ENCODE data around the gene DSCAM. TPM values are rescaled to one million over a fixed set of nuclear protein-coding genes. Genes with fewer than 3 reads are reported as not detected.

DSCAM gene
- total and polyA plus RNA-seq, 2 experiments from 2014 or later: not detected

DNA sequence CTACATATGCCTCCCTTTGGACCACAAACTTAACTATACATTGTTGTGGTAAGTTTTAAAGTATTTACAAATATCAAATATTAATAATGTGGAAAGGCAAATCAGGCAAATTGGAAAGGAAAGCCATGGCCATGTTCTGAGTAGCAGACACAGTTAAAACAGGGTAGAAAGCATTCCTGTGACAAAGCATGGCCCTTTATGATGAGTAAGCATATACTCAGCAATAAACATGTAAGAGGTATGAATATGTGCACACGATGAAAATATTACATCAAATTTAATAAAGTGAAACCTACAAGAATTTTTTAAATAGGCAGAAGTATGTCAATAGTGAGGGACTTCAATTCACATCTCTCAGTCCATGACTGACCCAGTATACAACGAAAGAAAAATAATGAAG is 389.2 kb downstream of the DSCAM start:
- TF ChIP-seq EZH2 (IDR thresholded peaks at IDR 0.05; ENCODE audit: insufficient read depth, poor library complexity, severe bottlenecking): no peak
- TF ChIP-seq EZH2phosphoT487 (IDR thresholded peaks at IDR 0.05; ENCODE audit: insufficient read depth, low read depth): no peak
- H3K36me3 ChIP-seq (ENCODE audit: low read depth): no peaks in the 10 kb centered on the region
- DNase-seq: no peak
- no peaks in the 10 kb centered on the region for H3K4me1 ChIP-seq (ENCODE audit: insufficient read depth)
- H3K27me3 ChIP-seq (replicated peaks; ENCODE audit: insufficient read depth): no peaks in the 10 kb centered on the region
- H3K9ac ChIP-seq: no peak overlapping the region
- H3K4me3 ChIP-seq: no peak overlapping the region
- H2AFZ ChIP-seq: no peak overlapping the region
- in situ Hi-C loops (cut with MboI): no loop called here
- no peaks in the 10 kb centered on the region for H3K9me2 ChIP-seq (ENCODE audit: insufficient read depth)
- no peaks in the 10 kb centered on the region for H4K20me1 ChIP-seq (ENCODE audit: insufficient read depth)
- H3K9me3 ChIP-seq (ENCODE audit: low read depth): peaks cover 8% of the 10 kb centered on the region
- H3K4me2 ChIP-seq (ENCODE audit: unreplicated experiment): no peak overlapping the region
- H3K27ac ChIP-seq: no peak overlapping the region
- no peaks in the 10 kb centered on the region for H3K79me2 ChIP-seq (ENCODE audit: insufficient read depth)
- no peaks in the 10 kb centered on the region for H3F3A ChIP-seq (ENCODE audit: insufficient read depth)
- WGBS, 2 experiments (ENCODE audit: low coverage in 1 of 2, low lambda C conversion rate in 2 of 2, missing lambda C conversion rate in 2 of 2): 51 to 52% methylated on average over 2 of the region's 2 CpGs

DNA sequence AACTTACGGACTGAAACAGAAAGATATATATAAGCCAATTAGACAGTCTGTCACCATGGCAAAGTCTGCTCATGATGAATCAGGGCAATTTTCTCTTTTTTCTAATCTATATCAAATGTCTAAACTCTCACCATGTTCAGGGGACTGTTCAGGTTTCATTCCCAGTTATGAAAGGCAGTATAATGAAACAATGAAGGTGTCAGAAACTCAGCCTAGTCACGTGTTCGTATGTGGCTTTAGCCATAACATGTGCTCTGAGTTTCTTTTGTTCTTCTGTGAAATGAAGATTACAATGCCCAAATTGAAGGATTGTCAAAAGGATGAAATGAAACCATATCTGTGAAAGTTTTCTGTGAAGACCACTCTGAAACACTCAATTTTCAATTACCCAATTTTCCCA is 392.9 kb downstream of the DSCAM start:
- Histone ChIP-seq H2AFZ (no peak overlapping the region), H4K20me1 (ENCODE audit: insufficient read depth) (no peaks in the 10 kb centered on the region), H3K79me2 (ENCODE audit: insufficient read depth) (no peaks in the 10 kb centered on the region), H3K9me2 (ENCODE audit: insufficient read depth) (no peaks in the 10 kb centered on the region), H3F3A (ENCODE audit: insufficient read depth) (no peaks in the 10 kb centered on the region), H3K27ac (no peak overlapping the region), H3K27me3 (replicated peaks; ENCODE audit: insufficient read depth) (no peaks in the 10 kb centered on the region), H3K4me2 (ENCODE audit: unreplicated experiment) (no peak overlapping the region), H3K9ac (no peak overlapping the region), H3K4me1 (ENCODE audit: insufficient read depth) (no peaks in the 10 kb centered on the region), H3K9me3 (ENCODE audit: low read depth) (peaks cover 11% of the 10 kb centered on the region), H3K4me3 (no peak overlapping the region), H3K36me3 (ENCODE audit: low read depth) (no peaks in the 10 kb centered on the region)
- in situ Hi-C loops (cut with MboI): no loop called here
- 44 to 51% methylated on average over 3 of the region's 3 CpGs for WGBS, 2 experiments (ENCODE audit: low coverage in 1 of 2, low lambda C conversion rate in 2 of 2, missing lambda C conversion rate in 2 of 2)
- no peak for DNase-seq
- TF ChIP-seq EZH2phosphoT487 (IDR thresholded peaks at IDR 0.05; ENCODE audit: insufficient read depth, low read depth): no peak
- TF ChIP-seq EZH2 (IDR thresholded peaks at IDR 0.05; ENCODE audit: insufficient read depth, poor library complexity, severe bottlenecking): no peak

DNA sequence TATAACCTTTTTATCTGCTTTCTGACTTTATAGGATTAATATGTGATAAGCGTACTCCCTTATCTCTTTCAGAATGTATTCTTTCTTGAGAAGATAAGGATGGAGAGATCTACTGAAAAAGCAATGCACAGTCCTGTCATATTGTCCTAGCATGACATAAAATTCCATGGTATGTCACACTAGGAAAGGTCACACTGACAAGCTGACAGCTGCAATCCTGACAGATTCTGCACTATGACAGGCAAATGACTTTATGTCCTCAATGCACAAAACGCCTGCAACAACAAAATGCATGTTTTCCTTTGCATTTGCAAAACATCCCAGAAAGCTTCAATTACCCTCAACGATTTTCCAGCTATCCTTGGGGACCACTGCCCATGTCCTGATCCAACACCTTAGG is 393.8 kb downstream of the DSCAM start:
- no peak overlapping the region for H2AFZ ChIP-seq
- no peaks in the 10 kb centered on the region for H3K4me1 ChIP-seq (ENCODE audit: insufficient read depth)
- TF ChIP-seq EZH2phosphoT487 (IDR thresholded peaks at IDR 0.05; ENCODE audit: insufficient read depth, low read depth): no peak
- no peak for TF ChIP-seq EZH2 (IDR thresholded peaks at IDR 0.05; ENCODE audit: insufficient read depth, poor library complexity, severe bottlenecking)
- H3K27me3 ChIP-seq (replicated peaks; ENCODE audit: insufficient read depth): no peaks in the 10 kb centered on the region
- H3K9ac ChIP-seq: no peak overlapping the region
- no peak overlapping the region for H3K4me2 ChIP-seq (ENCODE audit: unreplicated experiment)
- no peaks in the 10 kb centered on the region for H3K36me3 ChIP-seq (ENCODE audit: low read depth)
- 15 to 25% methylated on average over 3 of the region's 3 CpGs for WGBS, 2 experiments (ENCODE audit: low coverage in 1 of 2, low lambda C conversion rate in 2 of 2, missing lambda C conversion rate in 2 of 2)
- H3K27ac ChIP-seq: no peak overlapping the region
- H3K79me2 ChIP-seq (ENCODE audit: insufficient read depth): no peaks in the 10 kb centered on the region
- H3K4me3 ChIP-seq: no peak overlapping the region
- H3F3A ChIP-seq (ENCODE audit: insufficient read depth): no peaks in the 10 kb centered on the region
- DNase-seq: no peak
- peaks cover 11% of the 10 kb centered on the region for H3K9me3 ChIP-seq (ENCODE audit: low read depth)
- no peaks in the 10 kb centered on the region for H4K20me1 ChIP-seq (ENCODE audit: insufficient read depth)
- in situ Hi-C loops (cut with MboI): no loop called here
- H3K9me2 ChIP-seq (ENCODE audit: insufficient read depth): no peaks in the 10 kb centered on the region

DNA sequence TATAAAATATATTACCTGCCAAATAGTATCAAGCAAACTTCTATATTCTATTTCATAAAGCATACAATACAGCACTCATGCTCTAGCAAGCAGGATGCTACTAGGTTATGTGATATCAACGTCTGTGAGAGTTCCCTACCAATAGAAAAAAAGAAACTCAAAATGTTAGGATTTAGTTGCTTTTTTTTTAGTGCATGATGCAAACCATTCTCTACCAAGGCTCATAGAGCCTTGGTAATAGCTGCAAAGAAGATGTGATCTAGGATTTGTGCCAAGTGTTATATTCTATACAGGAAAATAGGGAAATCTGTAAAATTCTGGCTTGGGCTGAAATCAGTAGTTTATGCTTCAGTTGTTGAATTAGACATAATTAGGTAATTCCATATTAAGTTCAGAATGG is 394.4 kb downstream of the DSCAM start:
- no peak overlapping the region for H3K4me2 ChIP-seq (ENCODE audit: unreplicated experiment)
- TF ChIP-seq EZH2phosphoT487 (IDR thresholded peaks at IDR 0.05; ENCODE audit: insufficient read depth, low read depth) (no peak), EZH2 (IDR thresholded peaks at IDR 0.05; ENCODE audit: insufficient read depth, poor library complexity, severe bottlenecking) (no peak)
- H3K9me3 ChIP-seq (ENCODE audit: low read depth): peaks cover 8% of the 10 kb centered on the region
- no peaks in the 10 kb centered on the region for H3K27me3 ChIP-seq (replicated peaks; ENCODE audit: insufficient read depth)
- H3K4me3 ChIP-seq: no peak overlapping the region
- in situ Hi-C loops (cut with MboI): no loop called here
- H3K9ac ChIP-seq: no peak overlapping the region
- H3K36me3 ChIP-seq (ENCODE audit: low read depth): no peaks in the 10 kb centered on the region
- H3K9me2 ChIP-seq (ENCODE audit: insufficient read depth): no peaks in the 10 kb centered on the region
- no peaks in the 10 kb centered on the region for H3F3A ChIP-seq (ENCODE audit: insufficient read depth)
- no peaks in the 10 kb centered on the region for H4K20me1 ChIP-seq (ENCODE audit: insufficient read depth)
- H3K27ac ChIP-seq: no peak overlapping the region
- 4 to 13% methylated on average over 1 of the region's 1 CpG for WGBS, 2 experiments (ENCODE audit: low coverage in 1 of 2, low lambda C conversion rate in 2 of 2, missing lambda C conversion rate in 2 of 2)
- H3K79me2 ChIP-seq (ENCODE audit: insufficient read depth): no peaks in the 10 kb centered on the region
- H3K4me1 ChIP-seq (ENCODE audit: insufficient read depth): no peaks in the 10 kb centered on the region
- no peak overlapping the region for H2AFZ ChIP-seq
- no peak for DNase-seq

DNA sequence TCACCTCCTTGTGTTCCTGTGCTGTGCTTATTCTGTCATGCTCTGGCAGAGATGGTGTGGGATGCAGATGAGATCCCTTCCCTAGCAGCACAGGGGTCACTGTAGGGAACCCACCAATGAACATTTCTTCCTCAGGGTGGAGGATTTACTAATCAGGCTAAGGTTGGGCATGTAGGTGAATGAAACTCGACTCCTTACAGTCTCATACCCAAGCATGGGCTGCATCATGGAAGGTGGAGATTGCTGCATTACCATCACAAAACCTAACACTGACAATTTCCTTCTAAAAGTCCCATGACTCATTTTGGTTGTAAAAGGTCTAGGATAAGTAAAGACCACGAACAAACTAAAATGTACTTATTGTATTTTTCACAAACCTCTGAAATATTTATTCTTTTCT is 399.9 kb downstream of the DSCAM start:
- H3K79me2 ChIP-seq (ENCODE audit: insufficient read depth): no peaks in the 10 kb centered on the region
- no peaks in the 10 kb centered on the region for H3F3A ChIP-seq (ENCODE audit: insufficient read depth)
- H3K36me3 ChIP-seq (ENCODE audit: low read depth): no peaks in the 10 kb centered on the region
- 4 to 8% methylated on average over 2 of the region's 2 CpGs for WGBS, 2 experiments (ENCODE audit: low coverage in 1 of 2, low lambda C conversion rate in 2 of 2, missing lambda C conversion rate in 2 of 2)
- TF ChIP-seq EZH2 (IDR thresholded peaks at IDR 0.05; ENCODE audit: insufficient read depth, poor library complexity, severe bottlenecking) (no peak), EZH2phosphoT487 (IDR thresholded peaks at IDR 0.05; ENCODE audit: insufficient read depth, low read depth) (no peak)
- H3K27ac ChIP-seq: no peak overlapping the region
- DNase-seq: no peak
- H3K9me2 ChIP-seq (ENCODE audit: insufficient read depth): no peaks in the 10 kb centered on the region
- no peak overlapping the region for H3K9ac ChIP-seq
- no peak overlapping the region for H3K4me3 ChIP-seq
- H3K9me3 ChIP-seq (ENCODE audit: low read depth): peaks cover 3% of the 10 kb centered on the region
- in situ Hi-C loops (cut with MboI): no loop called here
- H2AFZ ChIP-seq: no peak overlapping the region
- no peaks in the 10 kb centered on the region for H3K4me1 ChIP-seq (ENCODE audit: insufficient read depth)
- H3K4me2 ChIP-seq (ENCODE audit: unreplicated experiment): no peak overlapping the region
- H4K20me1 ChIP-seq (ENCODE audit: insufficient read depth): no peaks in the 10 kb centered on the region
- H3K27me3 ChIP-seq (replicated peaks; ENCODE audit: insufficient read depth): no peaks in the 10 kb centered on the region
